ENCODE measurements around the gene MRPL43. TPM values are rescaled to one million over a fixed set of nuclear protein-coding genes. Genes with fewer than 3 reads are reported as not detected.
A peak's percentile ranks its signal among the peaks of the same experiment; 100 is the strongest.

The MRPL43 gene
- total RNA-seq, 1 experiment from 2014 or later, result 91.3 TPM

DNA sequence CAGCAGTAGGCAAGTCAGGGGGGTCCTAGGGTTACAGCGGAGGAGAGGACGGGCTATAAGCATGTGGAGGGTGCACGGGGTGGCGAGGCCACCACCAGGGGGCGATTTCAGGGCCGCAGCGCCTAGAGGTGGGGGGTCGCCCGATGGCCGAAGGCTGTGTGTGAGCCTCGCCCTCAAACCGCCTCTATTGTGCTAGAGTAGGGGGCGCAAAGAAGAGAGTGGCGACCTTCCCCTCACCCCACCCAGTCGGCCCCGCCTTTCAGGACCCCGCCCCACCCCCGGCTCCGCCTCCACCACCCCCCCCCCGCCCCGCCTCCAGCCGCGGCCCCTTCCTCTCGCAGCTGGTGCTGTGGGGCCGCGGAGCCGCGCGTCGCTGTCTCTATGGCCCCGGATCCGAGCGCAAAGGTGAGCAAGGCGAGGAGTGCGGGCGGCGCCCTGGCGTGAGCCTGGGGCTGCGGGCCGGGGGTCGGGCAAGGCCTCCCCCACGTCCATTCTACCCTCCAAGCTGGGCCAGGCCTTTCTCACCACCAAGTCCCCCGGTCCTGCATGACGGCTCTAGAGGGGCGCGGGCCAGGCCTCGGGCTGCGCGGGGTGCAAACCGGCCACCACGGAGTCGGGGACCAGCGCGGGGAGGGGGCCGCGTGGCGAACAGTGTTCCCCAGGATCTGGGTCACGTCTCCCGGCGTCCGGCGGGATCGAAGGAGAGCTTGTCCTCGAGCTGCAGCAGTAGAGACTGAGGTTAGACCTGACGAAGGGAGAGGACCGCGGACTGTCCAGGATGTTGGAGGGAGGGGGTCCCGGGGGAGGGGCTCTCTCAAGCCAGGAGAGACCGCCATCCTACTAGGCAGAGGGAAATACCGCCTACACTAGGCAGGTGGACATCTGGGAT is 17.9 kb downstream of the MRPL43 start, which contains the start of gene SEMA4G:
SEMA4G (plus strand) TSS at position 318 of the 889 bp plus-strand sequence. CDS start 3,409 bp downstream, outside the sequence.
- POLR2A ChIA-PET, result no interaction called here
- peaks cover 31% of the 10 kb centered on the region for H3K4me1 Mint-ChIP-seq

More for the DNA sequence above, 17.9 kb downstream of the MRPL43 start, which contains the start of gene SEMA4G:
- H3K36me3 Mint-ChIP-seq, result no peaks in the 10 kb centered on the region
- CTCF ChIA-PET, result interaction anchor here (0.6 to 5.6 kb wide), 38 partner anchors 12 to 1268 kb away, joined by 3 to 41 read pairs (median 4); partner anchors contain the start of genes KAZALD1, LZTS2, MRPL43 and SLF2
- peak; percentile 76 for DNase-seq (ENCODE audit: low spot score)
- H3K27ac Mint-ChIP-seq, result no peak within 1 kb of the TSS
- peak within 1 kb of the TSS; percentile 74 for H3K4me3 Mint-ChIP-seq
- H3K27me3 Mint-ChIP-seq (ENCODE audit: low read depth), result no peaks in the 10 kb centered on the region; the same call in 1 of the 2 replicates
- peak; percentile 84 for ATAC-seq
- TF ChIP-seq ZNF396 (CRISPR knock-in tag; IDR thresholded peaks at IDR 0.05; ENCODE audit: borderline replicate concordance), result no peak
- TF ChIP-seq, protein P1, sequence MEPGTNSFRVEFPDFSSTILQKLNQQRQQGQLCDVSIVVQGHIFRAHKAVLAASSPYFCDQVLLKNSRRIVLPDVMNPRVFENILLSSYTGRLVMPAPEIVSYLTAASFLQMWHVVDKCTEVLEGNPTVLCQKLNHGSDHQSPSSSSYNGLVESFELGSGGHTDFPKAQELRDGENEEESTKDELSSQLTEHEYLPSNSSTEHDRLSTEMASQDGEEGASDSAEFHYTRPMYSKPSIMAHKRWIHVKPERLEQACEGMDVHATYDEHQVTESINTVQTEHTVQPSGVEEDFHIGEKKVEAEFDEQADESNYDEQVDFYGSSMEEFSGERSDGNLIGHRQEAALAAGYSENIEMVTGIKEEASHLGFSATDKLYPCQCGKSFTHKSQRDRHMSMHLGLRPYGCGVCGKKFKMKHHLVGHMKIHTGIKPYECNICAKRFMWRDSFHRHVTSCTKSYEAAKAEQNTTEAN (CRISPR knock-in tag; IDR thresholded peaks at IDR 0.05), result no peak
- TF ChIP-seq, protein P2, sequence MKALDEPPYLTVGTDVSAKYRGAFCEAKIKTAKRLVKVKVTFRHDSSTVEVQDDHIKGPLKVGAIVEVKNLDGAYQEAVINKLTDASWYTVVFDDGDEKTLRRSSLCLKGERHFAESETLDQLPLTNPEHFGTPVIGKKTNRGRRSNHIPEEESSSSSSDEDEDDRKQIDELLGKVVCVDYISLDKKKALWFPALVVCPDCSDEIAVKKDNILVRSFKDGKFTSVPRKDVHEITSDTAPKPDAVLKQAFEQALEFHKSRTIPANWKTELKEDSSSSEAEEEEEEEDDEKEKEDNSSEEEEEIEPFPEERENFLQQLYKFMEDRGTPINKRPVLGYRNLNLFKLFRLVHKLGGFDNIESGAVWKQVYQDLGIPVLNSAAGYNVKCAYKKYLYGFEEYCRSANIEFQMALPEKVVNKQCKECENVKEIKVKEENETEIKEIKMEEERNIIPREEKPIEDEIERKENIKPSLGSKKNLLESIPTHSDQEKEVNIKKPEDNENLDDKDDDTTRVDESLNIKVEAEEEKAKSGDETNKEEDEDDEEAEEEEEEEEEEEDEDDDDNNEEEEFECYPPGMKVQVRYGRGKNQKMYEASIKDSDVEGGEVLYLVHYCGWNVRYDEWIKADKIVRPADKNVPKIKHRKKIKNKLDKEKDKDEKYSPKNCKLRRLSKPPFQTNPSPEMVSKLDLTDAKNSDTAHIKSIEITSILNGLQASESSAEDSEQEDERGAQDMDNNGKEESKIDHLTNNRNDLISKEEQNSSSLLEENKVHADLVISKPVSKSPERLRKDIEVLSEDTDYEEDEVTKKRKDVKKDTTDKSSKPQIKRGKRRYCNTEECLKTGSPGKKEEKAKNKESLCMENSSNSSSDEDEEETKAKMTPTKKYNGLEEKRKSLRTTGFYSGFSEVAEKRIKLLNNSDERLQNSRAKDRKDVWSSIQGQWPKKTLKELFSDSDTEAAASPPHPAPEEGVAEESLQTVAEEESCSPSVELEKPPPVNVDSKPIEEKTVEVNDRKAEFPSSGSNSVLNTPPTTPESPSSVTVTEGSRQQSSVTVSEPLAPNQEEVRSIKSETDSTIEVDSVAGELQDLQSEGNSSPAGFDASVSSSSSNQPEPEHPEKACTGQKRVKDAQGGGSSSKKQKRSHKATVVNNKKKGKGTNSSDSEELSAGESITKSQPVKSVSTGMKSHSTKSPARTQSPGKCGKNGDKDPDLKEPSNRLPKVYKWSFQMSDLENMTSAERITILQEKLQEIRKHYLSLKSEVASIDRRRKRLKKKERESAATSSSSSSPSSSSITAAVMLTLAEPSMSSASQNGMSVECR (CRISPR knock-in tag; IDR thresholded peaks at IDR 0.05; ENCODE audit: borderline replicate concordance), result no peak; the same call in 1 of the 2 replicates
- TF ChIP-seq, protein P3, sequence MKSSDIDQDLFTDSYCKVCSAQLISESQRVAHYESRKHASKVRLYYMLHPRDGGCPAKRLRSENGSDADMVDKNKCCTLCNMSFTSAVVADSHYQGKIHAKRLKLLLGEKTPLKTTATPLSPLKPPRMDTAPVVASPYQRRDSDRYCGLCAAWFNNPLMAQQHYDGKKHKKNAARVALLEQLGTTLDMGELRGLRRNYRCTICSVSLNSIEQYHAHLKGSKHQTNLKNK (CRISPR knock-in tag; IDR thresholded peaks at IDR 0.05), result no peak
- TF ChIP-seq, protein P4, sequence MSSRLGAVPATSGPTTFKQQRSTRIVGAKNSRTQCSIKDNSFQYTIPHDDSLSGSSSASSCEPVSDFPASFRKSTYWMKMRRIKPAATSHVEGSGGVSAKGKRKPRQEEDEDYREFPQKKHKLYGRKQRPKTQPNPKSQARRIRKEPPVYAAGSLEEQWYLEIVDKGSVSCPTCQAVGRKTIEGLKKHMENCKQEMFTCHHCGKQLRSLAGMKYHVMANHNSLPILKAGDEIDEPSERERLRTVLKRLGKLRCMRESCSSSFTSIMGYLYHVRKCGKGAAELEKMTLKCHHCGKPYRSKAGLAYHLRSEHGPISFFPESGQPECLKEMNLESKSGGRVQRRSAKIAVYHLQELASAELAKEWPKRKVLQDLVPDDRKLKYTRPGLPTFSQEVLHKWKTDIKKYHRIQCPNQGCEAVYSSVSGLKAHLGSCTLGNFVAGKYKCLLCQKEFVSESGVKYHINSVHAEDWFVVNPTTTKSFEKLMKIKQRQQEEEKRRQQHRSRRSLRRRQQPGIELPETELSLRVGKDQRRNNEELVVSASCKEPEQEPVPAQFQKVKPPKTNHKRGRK (CRISPR knock-in tag; IDR thresholded peaks at IDR 0.05; ENCODE audit: borderline replicate concordance), result no peak
- TF ChIP-seq, protein P5, sequence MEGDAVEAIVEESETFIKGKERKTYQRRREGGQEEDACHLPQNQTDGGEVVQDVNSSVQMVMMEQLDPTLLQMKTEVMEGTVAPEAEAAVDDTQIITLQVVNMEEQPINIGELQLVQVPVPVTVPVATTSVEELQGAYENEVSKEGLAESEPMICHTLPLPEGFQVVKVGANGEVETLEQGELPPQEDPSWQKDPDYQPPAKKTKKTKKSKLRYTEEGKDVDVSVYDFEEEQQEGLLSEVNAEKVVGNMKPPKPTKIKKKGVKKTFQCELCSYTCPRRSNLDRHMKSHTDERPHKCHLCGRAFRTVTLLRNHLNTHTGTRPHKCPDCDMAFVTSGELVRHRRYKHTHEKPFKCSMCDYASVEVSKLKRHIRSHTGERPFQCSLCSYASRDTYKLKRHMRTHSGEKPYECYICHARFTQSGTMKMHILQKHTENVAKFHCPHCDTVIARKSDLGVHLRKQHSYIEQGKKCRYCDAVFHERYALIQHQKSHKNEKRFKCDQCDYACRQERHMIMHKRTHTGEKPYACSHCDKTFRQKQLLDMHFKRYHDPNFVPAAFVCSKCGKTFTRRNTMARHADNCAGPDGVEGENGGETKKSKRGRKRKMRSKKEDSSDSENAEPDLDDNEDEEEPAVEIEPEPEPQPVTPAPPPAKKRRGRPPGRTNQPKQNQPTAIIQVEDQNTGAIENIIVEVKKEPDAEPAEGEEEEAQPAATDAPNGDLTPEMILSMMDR (IDR thresholded peaks at IDR 0.05), result peak; percentile 59; the same call in 1 of the 2 replicates
- TF ChIP-seq, protein P6, sequence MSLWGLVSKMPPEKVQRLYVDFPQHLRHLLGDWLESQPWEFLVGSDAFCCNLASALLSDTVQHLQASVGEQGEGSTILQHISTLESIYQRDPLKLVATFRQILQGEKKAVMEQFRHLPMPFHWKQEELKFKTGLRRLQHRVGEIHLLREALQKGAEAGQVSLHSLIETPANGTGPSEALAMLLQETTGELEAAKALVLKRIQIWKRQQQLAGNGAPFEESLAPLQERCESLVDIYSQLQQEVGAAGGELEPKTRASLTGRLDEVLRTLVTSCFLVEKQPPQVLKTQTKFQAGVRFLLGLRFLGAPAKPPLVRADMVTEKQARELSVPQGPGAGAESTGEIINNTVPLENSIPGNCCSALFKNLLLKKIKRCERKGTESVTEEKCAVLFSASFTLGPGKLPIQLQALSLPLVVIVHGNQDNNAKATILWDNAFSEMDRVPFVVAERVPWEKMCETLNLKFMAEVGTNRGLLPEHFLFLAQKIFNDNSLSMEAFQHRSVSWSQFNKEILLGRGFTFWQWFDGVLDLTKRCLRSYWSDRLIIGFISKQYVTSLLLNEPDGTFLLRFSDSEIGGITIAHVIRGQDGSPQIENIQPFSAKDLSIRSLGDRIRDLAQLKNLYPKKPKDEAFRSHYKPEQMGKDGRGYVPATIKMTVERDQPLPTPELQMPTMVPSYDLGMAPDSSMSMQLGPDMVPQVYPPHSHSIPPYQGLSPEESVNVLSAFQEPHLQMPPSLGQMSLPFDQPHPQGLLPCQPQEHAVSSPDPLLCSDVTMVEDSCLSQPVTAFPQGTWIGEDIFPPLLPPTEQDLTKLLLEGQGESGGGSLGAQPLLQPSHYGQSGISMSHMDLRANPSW (CRISPR knock-in tag; conservative IDR thresholded peaks at IDR 0.05; ENCODE audit: low read depth), result no peak
- TF ChIP-seq, protein P7, sequence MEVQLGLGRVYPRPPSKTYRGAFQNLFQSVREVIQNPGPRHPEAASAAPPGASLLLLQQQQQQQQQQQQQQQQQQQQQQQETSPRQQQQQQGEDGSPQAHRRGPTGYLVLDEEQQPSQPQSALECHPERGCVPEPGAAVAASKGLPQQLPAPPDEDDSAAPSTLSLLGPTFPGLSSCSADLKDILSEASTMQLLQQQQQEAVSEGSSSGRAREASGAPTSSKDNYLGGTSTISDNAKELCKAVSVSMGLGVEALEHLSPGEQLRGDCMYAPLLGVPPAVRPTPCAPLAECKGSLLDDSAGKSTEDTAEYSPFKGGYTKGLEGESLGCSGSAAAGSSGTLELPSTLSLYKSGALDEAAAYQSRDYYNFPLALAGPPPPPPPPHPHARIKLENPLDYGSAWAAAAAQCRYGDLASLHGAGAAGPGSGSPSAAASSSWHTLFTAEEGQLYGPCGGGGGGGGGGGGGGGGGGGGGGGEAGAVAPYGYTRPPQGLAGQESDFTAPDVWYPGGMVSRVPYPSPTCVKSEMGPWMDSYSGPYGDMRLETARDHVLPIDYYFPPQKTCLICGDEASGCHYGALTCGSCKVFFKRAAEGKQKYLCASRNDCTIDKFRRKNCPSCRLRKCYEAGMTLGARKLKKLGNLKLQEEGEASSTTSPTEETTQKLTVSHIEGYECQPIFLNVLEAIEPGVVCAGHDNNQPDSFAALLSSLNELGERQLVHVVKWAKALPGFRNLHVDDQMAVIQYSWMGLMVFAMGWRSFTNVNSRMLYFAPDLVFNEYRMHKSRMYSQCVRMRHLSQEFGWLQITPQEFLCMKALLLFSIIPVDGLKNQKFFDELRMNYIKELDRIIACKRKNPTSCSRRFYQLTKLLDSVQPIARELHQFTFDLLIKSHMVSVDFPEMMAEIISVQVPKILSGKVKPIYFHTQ (CRISPR knock-in tag; IDR thresholded peaks at IDR 0.05), result no peak
- peak; percentile 58; the same call in 1 of the 2 replicates for TF ChIP-seq ESRRA (CRISPR knock-in tag; IDR thresholded peaks at IDR 0.05; ENCODE audit: borderline replicate concordance)
- TF ChIP-seq, protein P8, sequence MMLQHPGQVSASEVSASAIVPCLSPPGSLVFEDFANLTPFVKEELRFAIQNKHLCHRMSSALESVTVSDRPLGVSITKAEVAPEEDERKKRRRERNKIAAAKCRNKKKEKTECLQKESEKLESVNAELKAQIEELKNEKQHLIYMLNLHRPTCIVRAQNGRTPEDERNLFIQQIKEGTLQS (CRISPR knock-in tag; conservative IDR thresholded peaks at IDR 0.05), result no peak
- TF ChIP-seq, protein P9, sequence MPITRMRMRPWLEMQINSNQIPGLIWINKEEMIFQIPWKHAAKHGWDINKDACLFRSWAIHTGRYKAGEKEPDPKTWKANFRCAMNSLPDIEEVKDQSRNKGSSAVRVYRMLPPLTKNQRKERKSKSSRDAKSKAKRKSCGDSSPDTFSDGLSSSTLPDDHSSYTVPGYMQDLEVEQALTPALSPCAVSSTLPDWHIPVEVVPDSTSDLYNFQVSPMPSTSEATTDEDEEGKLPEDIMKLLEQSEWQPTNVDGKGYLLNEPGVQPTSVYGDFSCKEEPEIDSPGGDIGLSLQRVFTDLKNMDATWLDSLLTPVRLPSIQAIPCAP (CRISPR knock-in tag; IDR thresholded peaks at IDR 0.05), result no peak
- TF ChIP-seq ETV6 (CRISPR knock-in tag; IDR thresholded peaks at IDR 0.05), result 0 out of 2 replicates have a peak, but pooled peaks have one; percentile 16
- peak; percentile 44 for TF ChIP-seq SP1 (CRISPR knock-in tag; conservative IDR thresholded peaks at IDR 0.05)
- TF ChIP-seq, protein P10, sequence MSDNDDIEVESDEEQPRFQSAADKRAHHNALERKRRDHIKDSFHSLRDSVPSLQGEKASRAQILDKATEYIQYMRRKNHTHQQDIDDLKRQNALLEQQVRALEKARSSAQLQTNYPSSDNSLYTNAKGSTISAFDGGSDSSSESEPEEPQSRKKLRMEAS (CRISPR knock-in tag; IDR thresholded peaks at IDR 0.05), result peak; percentile 68
- TF ChIP-seq SOX15 (CRISPR knock-in tag; IDR thresholded peaks at IDR 0.05), result no peak
- no peaks in the 10 kb centered on the region for H3K9me3 Mint-ChIP-seq
